Ectodermal cell (in vitro differentiated cells): ENCODE data around the gene TUBA4A.

Experiments
- H3K27ac ChIP-seq: 2 replicates; pipeline ENCODE4 v1.7.0; 2013; ENCODE audit warnings: mild to moderate bottlenecking, low read depth, low read length; ENCODE audit not compliant: insufficient read depth, poor library complexity, severe bottlenecking
- H3K27me3 ChIP-seq: 2 replicates; pipeline ENCODE4 v1.7.0; 2013; ENCODE audit warnings: mild to moderate bottlenecking, low read length; ENCODE audit not compliant: insufficient read depth, control insufficient read depth, poor library complexity, severe bottlenecking
- H3K36me3 ChIP-seq: one replicate; pipeline ENCODE4 v1.7.0; 2013; ENCODE audit warnings: low read length; ENCODE audit not compliant: control insufficient read depth, insufficient read depth
- H3K4me1 ChIP-seq: one replicate; pipeline ENCODE4 v1.7.0; 2013; ENCODE audit warnings: low read length; ENCODE audit not compliant: control insufficient read depth, insufficient read depth
- H3K4me3 ChIP-seq: 2 replicates; pipeline ENCODE4 v1.7.0; 2013; ENCODE audit warnings: low read depth, low read length, control low read depth; ENCODE audit not compliant: insufficient read depth
- H3K9me3 ChIP-seq: 2 replicates; pipeline ENCODE4 v1.7.0; 2013; ENCODE audit warnings: mild to moderate bottlenecking, low read length, moderate library complexity; ENCODE audit not compliant: control insufficient read depth
- WGBS, 2 experiments: methylation state at CpG; one replicate each; pipeline ENCODE4 v1.1.7; 2013; ENCODE audit warnings: missing lambda C conversion rate in 2 of 2; 5-methylcytosine and 5-hydroxymethylcytosine counted together

Gene TUBA4A

GRCh38 chr2:219294356-219295351, 40.9 kb upstream of the TUBA4A start:
- H3K27me3 ChIP-seq: peaks cover 22% of the 10 kb centered on the region
- no peaks in the 10 kb centered on the region for H3K9me3 ChIP-seq
- H3K36me3 ChIP-seq: no peaks in the 10 kb centered on the region
- no peak overlapping the region for H3K27ac ChIP-seq
- H3K4me3 ChIP-seq: peak overlapping the region; percentile 54
- H3K4me1 ChIP-seq: peaks cover 14% of the 10 kb centered on the region
- WGBS, 2 experiments: 5 to 6% methylated on average over 67 of the region's 67 CpGs

GRCh38 chr2:219293736-219294231, 40.1 kb upstream of the TUBA4A start:
- 90 to 91% methylated on average over 5 of the region's 5 CpGs for WGBS, 2 experiments
- Histone ChIP-seq H3K9me3 (no peaks in the 10 kb centered on the region), H3K4me1 (peaks cover 6% of the 10 kb centered on the region), H3K27me3 (peaks cover 22% of the 10 kb centered on the region), H3K36me3 (no peaks in the 10 kb centered on the region), H3K4me3 (peak overlapping the region; percentile 54), H3K27ac (no peak overlapping the region)

- Histone ChIP-seq H3K36me3 (no peaks in the 10 kb centered on the region), H3K9me3 (no peaks in the 10 kb centered on the region)
- WGBS, 2 experiments: 93 to 94% methylated on average over 9 of the region's 9 CpGs
Measured at GRCh38 chr2:219292616-219293015, 38.9 kb upstream of the TUBA4A start.

GRCh38 chr2:219291910-219292490, 38.3 kb upstream of the TUBA4A start:
- Histone ChIP-seq H3K27ac (no peak overlapping the region), H3K36me3 (no peaks in the 10 kb centered on the region), H3K9me3 (no peaks in the 10 kb centered on the region), H3K4me1 (peaks cover 6% of the 10 kb centered on the region), H3K27me3 (peaks cover 22% of the 10 kb centered on the region), H3K4me3 (no peak overlapping the region)
- WGBS, 2 experiments: 86 to 88% methylated on average over 4 of the region's 4 CpGs

More at GRCh38 chr2:219292616-219293015, 38.9 kb upstream of the TUBA4A start:
- Histone ChIP-seq H3K4me1 (peaks cover 6% of the 10 kb centered on the region), H3K4me3 (no peak overlapping the region), H3K27me3 (peaks cover 22% of the 10 kb centered on the region), H3K27ac (no peak overlapping the region)

- H3K4me3 ChIP-seq: no peak overlapping the region
- H3K27me3 ChIP-seq: peaks cover 18% of the 10 kb centered on the region
- H3K36me3 ChIP-seq: no peaks in the 10 kb centered on the region
- no peaks in the 10 kb centered on the region for H3K9me3 ChIP-seq
- WGBS, 2 experiments: 85 to 89% methylated on average over 7 of the region's 7 CpGs
- H3K27ac ChIP-seq: no peak overlapping the region
- peaks cover 10% of the 10 kb centered on the region for H3K4me1 ChIP-seq
Measured at GRCh38 chr2:219291394-219291793, 37.7 kb upstream of the TUBA4A start.

- no peak overlapping the region for H3K27ac ChIP-seq
- peaks cover 16% of the 10 kb centered on the region for H3K27me3 ChIP-seq
- 91 to 92% methylated on average over 16 of the region's 16 CpGs for WGBS, 2 experiments
- no peaks in the 10 kb centered on the region for H3K9me3 ChIP-seq
- H3K4me3 ChIP-seq: no peak overlapping the region
- H3K4me1 ChIP-seq: peaks cover 14% of the 10 kb centered on the region
- H3K36me3 ChIP-seq: no peaks in the 10 kb centered on the region
Measured at GRCh38 chr2:219290381-219291171, 36.9 kb upstream of the TUBA4A start.

- Histone ChIP-seq H3K9me3 (no peaks in the 10 kb centered on the region), H3K36me3 (no peaks in the 10 kb centered on the region), H3K27ac (no peak overlapping the region), H3K27me3 (peaks cover 8% of the 10 kb centered on the region), H3K4me3 (no peak overlapping the region), H3K4me1 (peaks cover 14% of the 10 kb centered on the region)
- WGBS, 2 experiments: 88% methylated on average over 16 of the region's 16 CpGs
Measured at GRCh38 chr2:219289537-219290361, 36.0 kb upstream of the TUBA4A start.

GRCh38 chr2:219289195-219289536, 35.4 kb upstream of the TUBA4A start:
- Histone ChIP-seq H3K9me3 (no peaks in the 10 kb centered on the region), H3K27ac (no peak overlapping the region), H3K4me1 (peaks cover 11% of the 10 kb centered on the region), H3K27me3 (peaks cover 7% of the 10 kb centered on the region), H3K4me3 (no peak overlapping the region), H3K36me3 (no peaks in the 10 kb centered on the region)
- 86% methylated on average over 6 of the region's 6 CpGs for WGBS, 2 experiments

- WGBS, 2 experiments: 91 to 93% methylated on average over 10 of the region's 10 CpGs
- no peaks in the 10 kb centered on the region for H3K9me3 ChIP-seq
- no peak overlapping the region for H3K27ac ChIP-seq
- no peaks in the 10 kb centered on the region for H3K36me3 ChIP-seq
- no peak overlapping the region for H3K4me3 ChIP-seq
- no peaks in the 10 kb centered on the region for H3K27me3 ChIP-seq
- H3K4me1 ChIP-seq: peaks cover 8% of the 10 kb centered on the region
Measured at GRCh38 chr2:219287580-219288265, 34.0 kb upstream of the TUBA4A start.
